ENCODE measurements around the gene UTP4.
A peak's percentile ranks its signal among the peaks of the same experiment; 100 is the strongest.

Gene UTP4

DNA sequence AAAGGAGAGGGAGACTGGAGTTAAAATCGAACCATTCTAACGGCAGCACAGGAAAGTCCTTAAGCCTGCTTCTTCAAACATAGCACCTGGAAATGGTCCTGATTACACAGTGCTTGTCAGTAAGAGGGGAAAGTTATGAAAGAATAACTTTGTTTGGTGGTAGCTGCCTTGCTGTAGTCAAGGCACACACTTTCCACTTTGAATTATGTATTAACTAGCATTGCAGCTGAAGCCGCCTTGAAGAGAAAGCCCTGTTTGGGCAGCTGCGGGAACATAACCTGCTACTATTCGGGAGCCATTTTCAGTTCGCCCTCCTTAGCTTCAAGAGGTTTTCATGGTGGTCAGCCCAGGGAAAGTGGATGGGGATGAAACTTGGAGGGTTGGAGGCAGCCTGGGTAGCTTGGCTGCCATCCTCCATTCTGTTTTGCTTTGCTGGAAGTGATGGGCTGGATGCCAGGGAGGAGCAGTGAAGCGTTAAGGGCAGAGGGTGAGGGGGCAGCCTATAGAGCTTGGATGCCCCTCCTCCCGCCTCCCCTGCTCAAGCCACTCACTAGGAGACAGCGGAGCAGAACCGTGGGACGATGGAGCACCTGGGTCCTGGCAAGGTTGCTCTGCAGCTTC lies 32.3 kb upstream of the UTP4 start:
- no peaks in the 10 kb centered on the region for H3K36me3 ChIP-seq (replicated peaks)
- H3K27me3 ChIP-seq (replicated peaks): no peaks in the 10 kb centered on the region
- TF ChIP-seq, protein P1, sequence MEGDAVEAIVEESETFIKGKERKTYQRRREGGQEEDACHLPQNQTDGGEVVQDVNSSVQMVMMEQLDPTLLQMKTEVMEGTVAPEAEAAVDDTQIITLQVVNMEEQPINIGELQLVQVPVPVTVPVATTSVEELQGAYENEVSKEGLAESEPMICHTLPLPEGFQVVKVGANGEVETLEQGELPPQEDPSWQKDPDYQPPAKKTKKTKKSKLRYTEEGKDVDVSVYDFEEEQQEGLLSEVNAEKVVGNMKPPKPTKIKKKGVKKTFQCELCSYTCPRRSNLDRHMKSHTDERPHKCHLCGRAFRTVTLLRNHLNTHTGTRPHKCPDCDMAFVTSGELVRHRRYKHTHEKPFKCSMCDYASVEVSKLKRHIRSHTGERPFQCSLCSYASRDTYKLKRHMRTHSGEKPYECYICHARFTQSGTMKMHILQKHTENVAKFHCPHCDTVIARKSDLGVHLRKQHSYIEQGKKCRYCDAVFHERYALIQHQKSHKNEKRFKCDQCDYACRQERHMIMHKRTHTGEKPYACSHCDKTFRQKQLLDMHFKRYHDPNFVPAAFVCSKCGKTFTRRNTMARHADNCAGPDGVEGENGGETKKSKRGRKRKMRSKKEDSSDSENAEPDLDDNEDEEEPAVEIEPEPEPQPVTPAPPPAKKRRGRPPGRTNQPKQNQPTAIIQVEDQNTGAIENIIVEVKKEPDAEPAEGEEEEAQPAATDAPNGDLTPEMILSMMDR (IDR thresholded peaks at IDR 0.05; ENCODE audit: low read depth, low read length, missing control alignments): no peak
- no peak for DNase-seq
- no peak overlapping the region for H3K4me3 ChIP-seq (ENCODE audit: low read depth, low read length)
- no peak overlapping the region for H3K27ac ChIP-seq
- in situ Hi-C loops (cut with HindIII; ENCODE audit: low pct_ligation_motif_present, low sequenced_read_pairs): loop anchor here (25.0 kb wide), 2 partner anchors 88 to 188 kb away; no protein-coding TSS in a partner anchor

DNA sequence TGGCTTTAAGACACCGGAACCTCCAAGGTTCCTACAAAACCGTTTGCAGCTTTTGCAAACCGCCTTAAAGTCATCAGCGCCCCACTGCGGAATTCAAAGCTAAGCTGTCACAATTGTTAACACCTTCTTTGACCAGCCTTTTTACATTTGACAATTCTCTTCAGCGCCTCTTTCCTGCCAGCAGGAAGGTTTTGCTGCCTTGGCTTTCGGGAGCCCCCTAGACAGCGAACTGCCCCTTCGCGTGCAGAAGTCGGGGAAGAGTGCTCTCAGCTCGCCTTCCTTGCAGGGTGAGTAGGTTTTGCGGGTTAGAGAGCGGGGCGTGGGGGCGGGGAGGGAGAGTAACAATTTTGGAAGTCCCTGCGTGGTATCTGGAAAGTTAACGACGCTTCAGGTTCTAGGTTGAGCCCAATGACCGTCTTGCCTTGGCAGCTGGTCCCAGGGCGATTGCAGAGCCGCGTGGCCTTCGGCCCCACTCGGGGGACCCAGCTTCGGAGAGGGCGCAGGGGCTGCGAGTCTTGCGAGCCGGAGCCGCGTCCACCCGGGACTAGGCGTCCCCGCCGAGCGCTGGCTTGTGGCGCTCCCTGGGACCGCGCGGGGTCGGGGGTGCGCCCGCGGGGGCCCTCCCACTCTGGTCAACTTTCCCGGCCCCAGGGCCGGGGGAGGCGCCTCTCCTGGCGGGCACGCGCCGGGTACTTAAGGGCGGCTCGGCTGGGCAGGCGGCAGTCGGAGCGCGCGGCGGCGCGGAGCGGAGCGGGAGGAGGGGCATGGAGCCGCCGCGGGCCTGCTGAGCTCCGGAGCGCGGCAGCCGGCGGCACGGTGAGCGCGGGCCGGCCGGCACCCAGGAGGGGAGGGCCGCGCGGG lies 26.7 kb upstream of the UTP4 start, which contains the start of gene HAS3:
TSS of gene HAS3 (plus strand) at position 153 of the 861 bp plus-strand sequence. CDS start 3,743 bp downstream, outside the sequence.
- in situ Hi-C loops (cut with HindIII; ENCODE audit: low pct_ligation_motif_present, low sequenced_read_pairs): loop anchor here (25.0 kb wide), 2 partner anchors 93 to 193 kb away; no protein-coding TSS in a partner anchor

DNA sequence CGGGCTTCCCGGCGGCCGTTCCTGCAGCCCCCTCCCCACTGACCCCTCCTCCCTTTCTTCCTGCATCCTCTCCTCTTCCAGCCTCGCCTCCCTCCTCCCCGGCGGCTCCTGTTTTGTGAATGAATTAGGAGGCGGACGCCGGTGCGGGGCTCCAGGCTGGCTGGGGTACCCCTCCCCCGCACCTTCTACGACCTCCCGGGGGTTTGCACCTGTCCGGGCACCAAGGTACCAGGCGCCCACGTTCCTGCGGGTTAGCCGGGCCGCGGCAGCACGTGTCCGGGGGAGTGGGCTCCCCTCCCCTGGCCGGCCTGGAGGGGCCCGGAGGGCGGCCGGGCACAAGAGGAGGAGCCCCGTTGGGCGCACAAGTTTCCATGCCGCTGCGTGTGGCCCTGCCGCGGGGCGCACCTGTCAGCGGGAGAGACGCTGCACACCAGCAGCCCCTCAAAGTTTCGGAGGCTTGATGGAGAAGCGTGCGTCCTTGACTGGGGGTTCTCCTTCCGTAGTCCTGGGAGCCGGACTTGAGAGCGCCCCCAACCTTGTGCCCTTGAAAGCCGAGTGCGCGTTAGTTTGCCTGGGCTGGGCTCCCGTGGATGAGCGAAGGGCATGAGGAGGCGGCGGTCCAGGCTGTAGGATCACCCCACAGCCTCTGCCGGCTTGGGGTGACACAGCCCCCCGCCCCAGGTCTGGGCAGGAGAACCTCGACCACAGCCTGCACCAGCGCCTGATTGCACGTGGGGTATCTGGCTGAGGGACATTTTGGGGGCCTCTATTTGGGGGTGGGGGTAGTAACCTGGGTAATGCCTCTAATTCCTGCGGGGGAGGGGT lies 25.7 kb upstream of the UTP4 start:
- Histone ChIP-seq H3K27me3 (replicated peaks) (no peaks in the 10 kb centered on the region), H3K36me3 (replicated peaks) (no peaks in the 10 kb centered on the region), H3K4me3 (ENCODE audit: low read depth, low read length) (peak overlapping the region; percentile 48), H3K27ac (no peak overlapping the region)
- TF ChIP-seq, protein P1 (IDR thresholded peaks at IDR 0.05; ENCODE audit: low read depth, low read length, missing control alignments): no peak
- DNase-seq: no peak
- in situ Hi-C loops (cut with HindIII; ENCODE audit: low pct_ligation_motif_present, low sequenced_read_pairs): loop anchor here (25.0 kb wide), 2 partner anchors 94 to 194 kb away; no protein-coding TSS in a partner anchor

More for the DNA sequence above, 26.7 kb upstream of the UTP4 start, which contains the start of gene HAS3:
- peak; percentile 44 for DNase-seq
- Histone ChIP-seq H3K4me3 (ENCODE audit: low read depth, low read length) (peak within 1 kb of the TSS; percentile 55), H3K27me3 (replicated peaks) (no peaks in the 10 kb centered on the region), H3K36me3 (replicated peaks) (no peaks in the 10 kb centered on the region), H3K27ac (no peak within 1 kb of the TSS)
- TF ChIP-seq, protein P1 (IDR thresholded peaks at IDR 0.05; ENCODE audit: low read depth, low read length, missing control alignments): peak; percentile 59

DNA sequence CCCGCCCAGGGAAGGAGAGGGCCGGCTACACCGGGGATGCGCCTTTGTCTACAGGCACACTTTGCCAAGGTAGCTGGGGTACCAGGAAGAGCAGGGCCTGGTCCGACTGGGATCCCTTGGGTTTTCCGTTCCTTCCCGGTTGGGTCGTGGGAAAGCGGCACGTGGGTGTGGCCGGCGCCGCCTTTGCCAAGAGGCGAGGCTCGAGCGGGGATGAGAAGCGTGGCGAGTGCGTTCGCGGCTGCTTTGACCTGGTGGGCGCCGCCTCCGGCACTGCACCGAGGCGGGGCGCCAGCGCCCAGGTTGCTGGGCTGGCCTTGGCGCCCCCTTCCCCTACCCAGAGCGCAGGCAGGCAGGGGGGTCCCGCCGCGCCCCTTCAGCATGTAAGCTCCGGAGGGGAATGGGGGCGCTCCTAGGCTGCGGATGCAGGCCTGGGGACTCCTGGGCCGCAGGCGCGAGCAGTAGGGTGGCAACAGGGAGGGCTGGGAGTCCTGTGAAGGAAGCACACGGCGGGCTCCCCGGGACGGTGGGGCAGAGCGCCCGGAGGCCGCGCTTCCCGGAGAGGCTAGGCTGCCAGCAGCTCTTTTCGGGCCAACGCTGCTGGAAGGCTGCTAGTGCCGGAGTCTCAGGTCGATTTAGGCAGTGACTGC lies 25.0 kb upstream of the UTP4 start:
- H3K36me3 ChIP-seq (replicated peaks): no peaks in the 10 kb centered on the region
- in situ Hi-C loops (cut with HindIII; ENCODE audit: low pct_ligation_motif_present, low sequenced_read_pairs): loop anchor here (25.0 kb wide), 2 partner anchors 95 to 195 kb away; no protein-coding TSS in a partner anchor
- TF ChIP-seq, protein P1 (IDR thresholded peaks at IDR 0.05; ENCODE audit: low read depth, low read length, missing control alignments): no peak
- no peaks in the 10 kb centered on the region for H3K27me3 ChIP-seq (replicated peaks)
- DNase-seq: no peak
- no peak overlapping the region for H3K27ac ChIP-seq
- H3K4me3 ChIP-seq (ENCODE audit: low read depth, low read length): peak overlapping the region; percentile 30

Data from brain microvascular endothelial cell (primary cell).